Astrocyte of the cerebellum (primary cell): ENCODE measurements around the gene PCDH15.
"Not testable (repeated sequence)": the region's sequence is repeated elsewhere in the genome, so short reads cannot be mapped to it uniquely, and the experiment has no call there.

ENCODE experiments used
- DNase-seq: peaks from one replicate; pipeline ENCODE4 v3.0.0-alpha.2; 2011; ENCODE audit warnings: low read depth
- H3K4me3 ChIP-seq: 2 replicates; pipeline ENCODE4 v1.5.1; 2011; ENCODE audit warnings: mild to moderate bottlenecking, low read depth, low read length, moderate library complexity
- CTCF ChIP-seq: IDR thresholded peaks from 2 replicates; pipeline ENCODE4 v1.5.1; 2012; ENCODE audit warnings: low read length, low read depth, moderate library complexity, mild to moderate bottlenecking; ENCODE audit errors: missing control alignments
- in situ Hi-C: cut with HindIII; loops from 2 replicates; pipeline ENCODE4 v1.10.0; 2017; ENCODE audit warnings: low sequenced_read_pairs

PCDH15 gene

GRCh38 chr10:53952698-53953630, 848.1 kb downstream of the PCDH15 start:
- TF ChIP-seq CTCF = no peak
- no peak overlapping the region for H3K4me3 ChIP-seq
- DNase-seq = no peak
- in situ Hi-C loops = no loop called here

- in situ Hi-C loops = no loop called here
- DNase-seq = no peak
- H3K4me3 ChIP-seq = no peak overlapping the region
- no peak for TF ChIP-seq CTCF
Observed at GRCh38 chr10:53939654-53940053, 861.4 kb downstream of the PCDH15 start.

GRCh38 chr10:53930648-53931047, 870.4 kb downstream of the PCDH15 start:
- in situ Hi-C loops = no loop called here
- H3K4me3 ChIP-seq = no peak overlapping the region

GRCh38 chr10:53924051-53924700, 876.9 kb downstream of the PCDH15 start:
- H3K4me3 ChIP-seq, in situ Hi-C loops, DNase-seq: not testable (repeated sequence)

More at GRCh38 chr10:53930648-53931047, 870.4 kb downstream of the PCDH15 start:
- no peak for TF ChIP-seq CTCF
- no peak for DNase-seq

GRCh38 chr10:53918755-53919154, 882.3 kb downstream of the PCDH15 start:
- H3K4me3 ChIP-seq = no peak overlapping the region
- DNase-seq = no peak
- in situ Hi-C loops = no loop called here
- TF ChIP-seq CTCF = no peak

GRCh38 chr10:53909791-53910190, 891.2 kb downstream of the PCDH15 start:
- no peak overlapping the region for H3K4me3 ChIP-seq
- no peak for DNase-seq
- in situ Hi-C loops = no loop called here
- no peak for TF ChIP-seq CTCF
